Breast epithelium (tissue), 4 donors: ENCODE data around the gene IGSF21. TPM values are rescaled to one million over a fixed set of nuclear protein-coding genes. Genes with fewer than 3 reads are reported as not detected.

Source experiments
- DNase-seq, 2 donors: peaks; one replicate each; pipeline ENCODE4 v3.0.0-alpha.2; 2019; ENCODE audit warnings: low spot score in 2 of 2
- H3K27ac ChIP-seq, 2 donors: fragments of 200-600 bp; sonication (generic) in 1 of 2; one replicate each; pipeline ENCODE4 v1.5.1; 2016 to 2019; ENCODE audit warnings: mild to moderate bottlenecking in 1 of 2
- H3K27me3 ChIP-seq, 2 donors: fragments of 200-600 bp; sonication (generic) in 1 of 2; one replicate each; pipeline versions ENCODE4 v1.5.1 to v1.6.0; 2017 to 2019; ENCODE audit warnings: control low read depth in 1 of 2, mild to moderate bottlenecking in 1 of 2
- H3K36me3 ChIP-seq: fragments of 200-600 bp; one replicate; pipeline ENCODE4 v1.5.1; 2019
- H3K4me1 ChIP-seq, 2 donors: fragments of 200-600 bp; sonication (generic); one replicate each; pipeline ENCODE4 v1.5.1; 2016 to 2019; ENCODE audit warnings: control low read depth in 1 of 2
- H3K4me3 ChIP-seq, 3 donors: fragments of 200-600 bp; sonication (generic); 1 replicate in 2 of 3; 2 replicates in 1 of 3; pipeline ENCODE4 v1.5.1; 2016 to 2019; ENCODE audit warnings: mild to moderate bottlenecking in 3 of 3, moderate library complexity in 2 of 3
- H3K9me3 ChIP-seq, 2 donors: fragments of 200-600 bp; sonication (generic) in 1 of 2; one replicate each; pipeline ENCODE4 v1.5.1; 2016 to 2019; ENCODE audit warnings: control low read depth in 1 of 2
- CTCF ChIP-seq, 3 donors: fragments of 450-650 bp; IDR thresholded peaks; one replicate each; pipeline ENCODE4 v1.5.1; 2016 to 2017; ENCODE audit warnings: antibody characterized with exemption in 3 of 3, mild to moderate bottlenecking in 3 of 3, moderate library complexity in 3 of 3
- POLR2A ChIP-seq: fragments of 450-650 bp; IDR thresholded peaks from one replicate; pipeline ENCODE4 v1.6.1; 2016; ENCODE audit warnings: antibody characterized with exemption, mild to moderate bottlenecking, moderate library complexity
- POLR2AphosphoS5 ChIP-seq, 3 donors: sonication (generic); formaldehyde crosslinking; IDR thresholded peaks; one replicate each; pipeline ENCODE4 v1.6.1; 2017; ENCODE audit warnings: antibody characterized with exemption in 3 of 3
- intact Hi-C: fragments of 100-400 bp; cut with DNase I; formaldehyde crosslinking; loops from one replicate; pipeline ENCODE4 v1.15.1; 2023; ENCODE audit warnings: low total_unique reads
- total RNA-seq, 3 donors: library from RNA; depleted of rRNA; stranded (reverse); fragments of >200 nt; gene quantifications; one replicate each; pipeline ENCODE4 v1.1.0, GENCODE V29; 2016

IGSF21 gene
- total RNA-seq, 3 donors from 2014 or later, result 4.8 to 9.5 (median 4.8) TPM

GRCh38 chr1:18093646-18094045 lies 14.0 kb upstream of the IGSF21 start:
- H3K27ac ChIP-seq, result no peak overlapping the region
- TF ChIP-seq POLR2AphosphoS5 (IDR thresholded peaks at IDR 0.05) (no peak), POLR2A (no peak), CTCF (IDR thresholded peaks at IDR 0.05) (no peak)
- H3K4me3 ChIP-seq, result no peak overlapping the region
- H3K9me3 ChIP-seq, result no peaks in the 10 kb centered on the region
- H3K27me3 ChIP-seq, result peaks cover 0 to 19% of the 10 kb centered on the region in 2 donors
- no peaks in the 10 kb centered on the region for H3K36me3 ChIP-seq
- H3K4me1 ChIP-seq, result no peaks in the 10 kb centered on the region
- DNase-seq, result no peak
- intact Hi-C loops, result no loop called here

- TF ChIP-seq POLR2AphosphoS5 (IDR thresholded peaks at IDR 0.05) (no peak), CTCF (IDR thresholded peaks at IDR 0.05) (no peak), POLR2A (no peak)
- H3K27me3 ChIP-seq, result peaks cover 0 to 22% of the 10 kb centered on the region in 2 donors
- no peaks in the 10 kb centered on the region for H3K4me1 ChIP-seq
- no peaks in the 10 kb centered on the region for H3K9me3 ChIP-seq
- no peaks in the 10 kb centered on the region for H3K36me3 ChIP-seq
- H3K27ac ChIP-seq, result no peak overlapping the region
- H3K4me3 ChIP-seq, result no peak overlapping the region
- no peak for DNase-seq
- intact Hi-C loops, result no loop called here
These were observed 13.5 kb upstream of the IGSF21 start for GRCh38 chr1:18094096-18094495.

- Histone ChIP-seq H3K9me3 (no peaks in the 10 kb centered on the region), H3K4me1 (no peaks in the 10 kb centered on the region), H3K27me3 (peaks cover 0 to 29% of the 10 kb centered on the region in 2 donors), H3K27ac (no peak overlapping the region), H3K4me3 (no peak overlapping the region), H3K36me3 (no peaks in the 10 kb centered on the region)
- intact Hi-C loops, result no loop called here
- TF ChIP-seq POLR2A (no peak), POLR2AphosphoS5 (IDR thresholded peaks at IDR 0.05) (no peak), CTCF (IDR thresholded peaks at IDR 0.05) (no peak)
- DNase-seq, result no peak
These were observed 10.4 kb upstream of the IGSF21 start for GRCh38 chr1:18097206-18097605.

- Histone ChIP-seq H3K9me3 (no peaks in the 10 kb centered on the region), H3K4me3 (no peak overlapping the region), H3K36me3 (no peaks in the 10 kb centered on the region), H3K4me1 (no peaks in the 10 kb centered on the region), H3K27me3 (peaks cover 0 to 23% of the 10 kb centered on the region in 2 donors), H3K27ac (no peak overlapping the region)
- TF ChIP-seq POLR2A (no peak), CTCF (IDR thresholded peaks at IDR 0.05) (no peak)
- DNase-seq, result no peak
- intact Hi-C loops, result no loop called here
These were observed 8.6 kb upstream of the IGSF21 start for GRCh38 chr1:18099026-18099425.

GRCh38 chr1:18100060-18100459 lies 7.5 kb upstream of the IGSF21 start:
- H3K36me3 ChIP-seq, result no peaks in the 10 kb centered on the region
- TF ChIP-seq POLR2AphosphoS5 (IDR thresholded peaks at IDR 0.05) (no peak), CTCF (IDR thresholded peaks at IDR 0.05) (no peak)
- no peak overlapping the region for H3K27ac ChIP-seq
- no peak overlapping the region for H3K4me3 ChIP-seq
- intact Hi-C loops, result no loop called here
- H3K27me3 ChIP-seq, result peaks cover 0 to 30% of the 10 kb centered on the region in 2 donors
- DNase-seq, result no peak
- H3K4me1 ChIP-seq, result no peaks in the 10 kb centered on the region
- no peaks in the 10 kb centered on the region for H3K9me3 ChIP-seq
